ENCODE measurements around the gene CST5. TPM values are rescaled to one million over a fixed set of nuclear protein-coding genes. Genes with fewer than 3 reads are reported as not detected.
A peak's percentile ranks its signal among the peaks of the same experiment; 100 is the strongest.

CST5 gene
- total and polyA plus RNA-seq, 2 experiments from 2014 or later, result not detected

- Histone ChIP-seq H3K79me2 (replicated peaks; ENCODE audit: insufficient read depth) (no peaks in the 10 kb centered on the region), H2AFZ (peak overlapping the region; percentile 81), H3K4me1 (ENCODE audit: insufficient read depth) (peaks cover 49% of the 10 kb centered on the region), H3K9me2 (ENCODE audit: insufficient read depth) (no peaks in the 10 kb centered on the region; the same call in 1 of the 2 replicates), H4K20me1 (replicated peaks; ENCODE audit: insufficient read depth) (no peaks in the 10 kb centered on the region), H3F3A (replicated peaks; ENCODE audit: low read depth) (no peaks in the 10 kb centered on the region), H3K36me3 (ENCODE audit: insufficient read depth) (no peaks in the 10 kb centered on the region), H3K4me3 (no peak overlapping the region), H3K4me2 (peak overlapping the region; percentile 66), H3K27me3 (ENCODE audit: insufficient read depth) (no peaks in the 10 kb centered on the region), H3K27ac (ENCODE audit: low read depth) (no peak overlapping the region; the same call in 1 of the 2 replicates)
- H3K27me3 Mint-ChIP-seq (ENCODE audit: insufficient read depth, low read depth, poor library complexity), result peaks cover 12% of the 10 kb centered on the region
- peak overlapping the region; percentile 29; the same call in 1 of the 2 replicates for H3K27ac Mint-ChIP-seq
- H3K4me1 Mint-ChIP-seq, result peaks cover 57% of the 10 kb centered on the region
- H3K9me3 Mint-ChIP-seq, result peaks cover 4% of the 10 kb centered on the region; the same call in 1 of the 3 replicates
- no peaks in the 10 kb centered on the region; the same call in 2 of the 3 replicates for H3K36me3 Mint-ChIP-seq (ENCODE audit: low read depth)
- DNase-seq (ENCODE audit: low spot score), result peak; percentile 56
- ATAC-seq, result peak; percentile 64
- no peak for TF ChIP-seq ZNF462 (CRISPR knock-in tag; IDR thresholded peaks at IDR 0.05)
- no peak for TF ChIP-seq CTCF (conservative IDR thresholded peaks at IDR 0.05; ENCODE audit: low read depth in 2 of 2)
- TF ChIP-seq, protein P1, sequence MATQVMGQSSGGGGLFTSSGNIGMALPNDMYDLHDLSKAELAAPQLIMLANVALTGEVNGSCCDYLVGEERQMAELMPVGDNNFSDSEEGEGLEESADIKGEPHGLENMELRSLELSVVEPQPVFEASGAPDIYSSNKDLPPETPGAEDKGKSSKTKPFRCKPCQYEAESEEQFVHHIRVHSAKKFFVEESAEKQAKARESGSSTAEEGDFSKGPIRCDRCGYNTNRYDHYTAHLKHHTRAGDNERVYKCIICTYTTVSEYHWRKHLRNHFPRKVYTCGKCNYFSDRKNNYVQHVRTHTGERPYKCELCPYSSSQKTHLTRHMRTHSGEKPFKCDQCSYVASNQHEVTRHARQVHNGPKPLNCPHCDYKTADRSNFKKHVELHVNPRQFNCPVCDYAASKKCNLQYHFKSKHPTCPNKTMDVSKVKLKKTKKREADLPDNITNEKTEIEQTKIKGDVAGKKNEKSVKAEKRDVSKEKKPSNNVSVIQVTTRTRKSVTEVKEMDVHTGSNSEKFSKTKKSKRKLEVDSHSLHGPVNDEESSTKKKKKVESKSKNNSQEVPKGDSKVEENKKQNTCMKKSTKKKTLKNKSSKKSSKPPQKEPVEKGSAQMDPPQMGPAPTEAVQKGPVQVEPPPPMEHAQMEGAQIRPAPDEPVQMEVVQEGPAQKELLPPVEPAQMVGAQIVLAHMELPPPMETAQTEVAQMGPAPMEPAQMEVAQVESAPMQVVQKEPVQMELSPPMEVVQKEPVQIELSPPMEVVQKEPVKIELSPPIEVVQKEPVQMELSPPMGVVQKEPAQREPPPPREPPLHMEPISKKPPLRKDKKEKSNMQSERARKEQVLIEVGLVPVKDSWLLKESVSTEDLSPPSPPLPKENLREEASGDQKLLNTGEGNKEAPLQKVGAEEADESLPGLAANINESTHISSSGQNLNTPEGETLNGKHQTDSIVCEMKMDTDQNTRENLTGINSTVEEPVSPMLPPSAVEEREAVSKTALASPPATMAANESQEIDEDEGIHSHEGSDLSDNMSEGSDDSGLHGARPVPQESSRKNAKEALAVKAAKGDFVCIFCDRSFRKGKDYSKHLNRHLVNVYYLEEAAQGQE (IDR thresholded peaks at IDR 0.05; ENCODE audit: unreplicated experiment), result no peak
- TF ChIP-seq CREB1 (CRISPR knock-in tag; IDR thresholded peaks at IDR 0.05; ENCODE audit: low read depth), result no peak
- TF ChIP-seq, protein P2, sequence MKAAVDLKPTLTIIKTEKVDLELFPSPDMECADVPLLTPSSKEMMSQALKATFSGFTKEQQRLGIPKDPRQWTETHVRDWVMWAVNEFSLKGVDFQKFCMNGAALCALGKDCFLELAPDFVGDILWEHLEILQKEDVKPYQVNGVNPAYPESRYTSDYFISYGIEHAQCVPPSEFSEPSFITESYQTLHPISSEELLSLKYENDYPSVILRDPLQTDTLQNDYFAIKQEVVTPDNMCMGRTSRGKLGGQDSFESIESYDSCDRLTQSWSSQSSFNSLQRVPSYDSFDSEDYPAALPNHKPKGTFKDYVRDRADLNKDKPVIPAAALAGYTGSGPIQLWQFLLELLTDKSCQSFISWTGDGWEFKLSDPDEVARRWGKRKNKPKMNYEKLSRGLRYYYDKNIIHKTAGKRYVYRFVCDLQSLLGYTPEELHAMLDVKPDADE (IDR thresholded peaks at IDR 0.05), result no peak
- no peak for TF ChIP-seq JUNB (IDR thresholded peaks at IDR 0.05; ENCODE audit: unreplicated experiment)
- no peak for TF ChIP-seq STAT1 (IDR thresholded peaks at IDR 0.05; ENCODE audit: unreplicated experiment)
- TF ChIP-seq ZNF114 (CRISPR knock-in tag; IDR thresholded peaks at IDR 0.05), result no peak
- no peak for TF ChIP-seq EZH2 (IDR thresholded peaks at IDR 0.05; ENCODE audit: low read depth, unreplicated experiment)
- TF ChIP-seq POLR2AphosphoS5 (IDR thresholded peaks at IDR 0.05; ENCODE audit: low read depth), result no peak
- TF ChIP-seq EZH2phosphoT487 (IDR thresholded peaks at IDR 0.05; ENCODE audit: unreplicated experiment), result no peak
- TF ChIP-seq ZNF331 (CRISPR knock-in tag; IDR thresholded peaks at IDR 0.05; ENCODE audit: low read depth), result no peak
- no peak for TF ChIP-seq NANOG (IDR thresholded peaks at IDR 0.05; ENCODE audit: borderline replicate concordance)
- no peak overlapping the region; the same call in 2 of the 3 replicates for H3K4me3 Mint-ChIP-seq
Observed at GRCh38 chr20:23867152-23867776, 12.3 kb downstream of the CST5 start.
